C4-2B (cell line): ENCODE results near the gene CREM.

ENCODE experiments used
- ZFX ChIP-seq: fragments of 450-650 bp; IDR thresholded peaks from 2 replicates; pipeline ENCODE4 v1.6.1; 2017
- TF ChIP-seq, protein P1 (sequence below): fragments of 450-650 bp; conservative IDR thresholded peaks from 2 replicates; pipeline ENCODE4 v1.5.1; 2017; ENCODE audit warnings: mild to moderate bottlenecking

DNA sequence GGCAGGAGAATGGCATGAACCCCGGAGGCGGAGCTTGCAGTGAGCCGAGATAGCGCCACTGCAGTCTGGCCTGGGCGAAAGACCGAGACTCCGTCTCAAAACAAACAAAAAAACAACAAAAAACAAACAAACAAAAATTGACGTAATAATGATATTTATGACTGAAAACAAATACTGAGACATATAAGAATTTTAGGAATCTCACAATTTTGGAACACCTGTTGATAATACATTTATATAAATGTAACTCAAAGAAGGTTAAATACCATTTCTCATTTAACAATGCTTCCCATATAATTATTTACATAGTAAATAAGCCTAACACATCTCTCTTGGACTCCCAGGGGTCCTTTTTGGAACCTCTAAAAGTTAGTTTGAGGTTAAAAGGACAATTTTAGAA is 107.4 kb downstream of the CREM start:
- TF ChIP-seq, protein P1, sequence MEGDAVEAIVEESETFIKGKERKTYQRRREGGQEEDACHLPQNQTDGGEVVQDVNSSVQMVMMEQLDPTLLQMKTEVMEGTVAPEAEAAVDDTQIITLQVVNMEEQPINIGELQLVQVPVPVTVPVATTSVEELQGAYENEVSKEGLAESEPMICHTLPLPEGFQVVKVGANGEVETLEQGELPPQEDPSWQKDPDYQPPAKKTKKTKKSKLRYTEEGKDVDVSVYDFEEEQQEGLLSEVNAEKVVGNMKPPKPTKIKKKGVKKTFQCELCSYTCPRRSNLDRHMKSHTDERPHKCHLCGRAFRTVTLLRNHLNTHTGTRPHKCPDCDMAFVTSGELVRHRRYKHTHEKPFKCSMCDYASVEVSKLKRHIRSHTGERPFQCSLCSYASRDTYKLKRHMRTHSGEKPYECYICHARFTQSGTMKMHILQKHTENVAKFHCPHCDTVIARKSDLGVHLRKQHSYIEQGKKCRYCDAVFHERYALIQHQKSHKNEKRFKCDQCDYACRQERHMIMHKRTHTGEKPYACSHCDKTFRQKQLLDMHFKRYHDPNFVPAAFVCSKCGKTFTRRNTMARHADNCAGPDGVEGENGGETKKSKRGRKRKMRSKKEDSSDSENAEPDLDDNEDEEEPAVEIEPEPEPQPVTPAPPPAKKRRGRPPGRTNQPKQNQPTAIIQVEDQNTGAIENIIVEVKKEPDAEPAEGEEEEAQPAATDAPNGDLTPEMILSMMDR = no peak
- TF ChIP-seq ZFX = no peak
